NCI-H524 treated with DMSO at 0.1 percent for 48 hours (cell line): ENCODE measurements around the gene TMEM175.

Experiments used
- DNase-seq: peaks from one replicate; lab custom pipeline; 2025; lab: John Stamatoyannopoulos, UW

The TMEM175 gene

DNA sequence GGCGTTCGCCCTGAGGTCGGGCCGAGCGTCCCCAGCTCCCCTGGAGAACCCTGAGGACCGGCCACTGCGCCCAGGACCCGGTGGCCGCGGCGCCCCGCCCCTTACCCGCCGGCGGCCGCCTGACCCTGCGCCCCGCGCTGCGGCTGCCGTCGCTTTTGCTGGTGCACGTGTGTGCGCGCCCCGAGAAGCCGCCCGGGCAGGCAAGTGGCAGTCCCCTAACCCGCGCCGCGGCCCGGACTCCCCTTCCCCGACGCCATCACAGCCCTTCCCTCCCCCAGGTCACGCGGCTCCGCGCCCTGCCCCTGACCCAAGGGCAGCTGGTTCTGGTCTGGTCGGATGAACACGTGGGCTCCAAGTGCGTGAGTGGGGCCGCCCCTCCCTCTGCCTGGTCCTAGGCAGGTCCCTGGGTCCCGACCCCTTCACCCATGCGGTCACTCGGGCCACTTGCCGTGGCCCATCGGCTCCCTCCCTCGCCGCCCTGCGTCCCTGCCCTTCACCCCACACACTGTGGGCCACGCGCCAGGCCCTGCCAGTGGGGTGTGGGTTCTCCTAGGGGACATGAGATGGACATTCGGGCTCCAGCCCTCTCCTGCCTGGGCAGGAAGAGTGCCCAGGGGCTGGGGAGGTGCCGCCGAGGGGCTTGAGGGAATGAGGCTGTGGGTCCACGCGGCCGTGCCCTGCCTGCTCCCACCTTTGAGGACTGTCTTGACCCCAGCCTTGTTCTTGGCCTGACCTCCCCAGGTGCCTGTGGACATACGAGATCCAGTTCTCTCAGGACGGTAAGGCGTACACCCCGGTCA, 71.2 kb downstream of the TMEM175 start:
- DNase-seq: no peak

DNA sequence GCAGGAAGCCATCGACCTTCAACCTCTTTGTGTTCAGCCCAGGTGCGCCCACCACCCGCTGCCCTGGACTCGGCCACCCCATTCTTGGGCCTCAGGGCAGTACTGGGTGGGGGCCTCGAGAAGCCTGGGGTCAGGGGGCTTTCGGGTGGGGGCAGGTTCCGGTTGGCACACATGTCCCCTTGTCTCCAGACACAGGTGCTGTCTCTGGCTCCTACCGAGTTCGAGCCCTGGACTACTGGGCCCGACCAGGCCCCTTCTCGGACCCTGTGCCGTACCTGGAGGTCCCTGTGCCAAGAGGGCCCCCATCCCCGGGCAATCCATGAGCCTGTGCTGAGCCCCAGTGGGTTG, 71.8 kb downstream of the TMEM175 start:
- no peak for DNase-seq

DNA sequence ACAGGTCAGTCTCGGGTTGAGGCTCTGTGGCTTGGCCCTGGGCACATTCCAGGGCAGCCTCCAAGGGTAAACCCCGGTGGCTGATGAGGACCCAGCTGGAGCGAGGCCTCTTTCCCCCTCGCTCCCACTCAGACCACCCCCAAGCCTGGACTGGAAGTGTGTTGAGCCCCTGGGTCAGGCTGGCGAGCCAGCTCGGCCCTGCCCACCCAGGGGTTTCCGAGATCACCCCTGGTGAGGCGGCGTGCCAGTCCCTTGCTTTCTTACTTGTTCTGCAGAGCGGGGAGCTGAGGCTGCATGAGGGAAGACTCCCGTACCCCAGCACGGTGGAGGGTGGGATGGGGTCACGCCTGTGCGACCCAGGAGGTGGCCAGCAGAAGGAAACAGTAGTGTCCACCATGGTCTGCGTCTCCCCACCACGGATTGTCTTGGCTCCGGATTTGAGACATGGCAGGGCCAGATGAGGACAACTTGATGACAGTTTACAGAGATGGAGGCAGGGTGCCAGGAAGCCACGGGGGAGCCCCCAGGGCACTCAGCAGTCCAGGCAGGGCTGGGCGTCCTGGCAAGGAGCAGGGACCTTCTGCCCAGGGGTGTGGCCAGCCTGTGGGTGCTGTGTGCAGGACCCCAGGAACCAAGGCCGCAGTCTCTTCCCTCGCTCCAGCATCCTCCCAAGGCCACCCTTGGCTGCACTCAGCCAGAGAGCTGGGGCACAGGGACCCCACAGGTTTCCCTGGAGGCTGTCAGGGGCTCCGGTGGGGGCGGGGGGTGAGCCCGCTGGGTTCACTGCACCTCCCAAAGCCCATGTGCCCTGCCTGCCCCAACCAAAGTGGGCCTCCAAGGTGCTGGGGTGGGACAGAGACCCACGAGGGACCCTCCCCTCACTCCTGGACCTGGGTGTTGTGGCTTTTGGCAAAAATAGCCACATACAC, 72.6 kb downstream of the TMEM175 start:
- no peak for DNase-seq

DNA sequence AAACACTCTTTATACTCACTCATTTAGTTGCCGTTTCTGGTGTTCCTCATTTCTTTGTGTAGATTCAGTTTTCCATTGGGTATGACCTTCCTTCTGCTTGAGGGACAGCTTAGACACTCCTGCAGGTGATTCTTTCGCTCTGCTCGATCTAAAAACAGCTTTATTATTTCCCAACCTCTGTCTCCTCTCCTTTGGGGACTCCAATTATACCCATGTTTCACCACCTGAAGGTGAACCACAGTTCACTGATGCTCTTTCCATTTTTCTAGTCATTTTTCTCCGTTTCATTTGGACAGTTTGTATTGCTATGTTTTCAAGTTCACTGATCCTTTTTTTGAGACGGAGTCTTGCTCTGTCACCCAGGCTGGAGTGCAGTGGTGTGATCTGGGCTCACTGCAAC, 74.6 kb downstream of the TMEM175 start:
- DNase-seq: no peak
